Stimulated activated CD4-positive, alpha-beta T cell treated with anti-CD3 and anti-CD28 coated beads, Interleukin-4, amount 100 ng/mL, for 48 hours (primary cell): Measurements from ENCODE around the gene NGFR.
"Not testable (repeated sequence)": the region's sequence is repeated elsewhere in the genome, so short reads cannot be mapped to it uniquely, and the experiment has no call there.

Experiments
- DNase-seq, 2 donors: peaks; one replicate each; pipeline ENCODE4 v3.0.0-alpha.2; 2020; ENCODE audit warnings: low read depth in 2 of 2

Gene NGFR

GRCh38 chr17:49545806-49546545 lies 50.9 kb downstream of the NGFR start:
- no peak for DNase-seq

GRCh38 chr17:49546546-49547535 lies 51.7 kb downstream of the NGFR start:
- no peak for DNase-seq

- DNase-seq, result no peak
These were observed 52.5 kb downstream of the NGFR start for GRCh38 chr17:49547566-49547965.

- no peak for DNase-seq
These were observed 53.0 kb downstream of the NGFR start for GRCh38 chr17:49548051-49548505.

- no peak for DNase-seq
These were observed 53.6 kb downstream of the NGFR start for GRCh38 chr17:49548506-49549310.

- DNase-seq, result no peak
These were observed 54.2 kb downstream of the NGFR start for GRCh38 chr17:49549311-49549605.

GRCh38 chr17:49549691-49550678 lies 54.9 kb downstream of the NGFR start:
- DNase-seq, result no peak

GRCh38 chr17:49550764-49551163 lies 55.7 kb downstream of the NGFR start:
- DNase-seq, result not testable (repeated sequence)

GRCh38 chr17:49551221-49552069 lies 56.4 kb downstream of the NGFR start:
- no peak for DNase-seq

- no peak for DNase-seq
These were observed 57.1 kb downstream of the NGFR start for GRCh38 chr17:49552070-49552751.

- no peak for DNase-seq
These were observed 58.7 kb downstream of the NGFR start for GRCh38 chr17:49553676-49554335.

- DNase-seq, result no peak
These were observed 59.8 kb downstream of the NGFR start for GRCh38 chr17:49554694-49555494.

- DNase-seq, result no peak
These were observed 60.6 kb downstream of the NGFR start for GRCh38 chr17:49555495-49556222.

GRCh38 chr17:49556223-49556943 lies 61.3 kb downstream of the NGFR start:
- DNase-seq, result peak; percentile 74 to 86

GRCh38 chr17:49557312-49558024 lies 62.4 kb downstream of the NGFR start:
- DNase-seq, result no peak
